Measurements from ENCODE around the gene COL17A1. TPM values are rescaled to one million over a fixed set of nuclear protein-coding genes. Genes with fewer than 3 reads are reported as not detected.

The COL17A1 gene
- total RNA-seq = 3.3 and 4.6 TPM in 2 replicates

GRCh38 chr10:104085801-104086400 lies at the start of gene COL17A1:
TSS of gene COL17A1 (minus strand) at chr10:104085880. CDS start at chr10:104080673, 5,207 bp downstream.

GRCh38 chr10:104121485-104122224 lies 36.0 kb upstream of the COL17A1 start, which contains the start of gene SFR1:
TSS of gene SFR1 (plus strand) at chr10:104122171. CDS start at chr10:104122184, 13 bp downstream.

Other genes starting within 250 kb of the COL17A1 start
- gene SH3PXD2A, start 230.3 kb downstream of the COL17A1 start, total RNA-seq = 4.5 and 4.9 TPM in 2 replicates
- gene STN1, start 167.7 kb downstream of the COL17A1 start, total RNA-seq = 30.7 and 30.9 TPM in 2 replicates
- gene SLK, start 118.7 kb downstream of the COL17A1 start, total RNA-seq = 46.0 and 46.5 TPM in 2 replicates
- 13.3 and 13.7 TPM in 2 replicates for gene SFR1, start 36.3 kb upstream of the COL17A1 start, total RNA-seq
- gene CFAP43, start 146.5 kb upstream of the COL17A1 start, total RNA-seq = 0.15 TPM in 1 of 2 replicates, not detected in the other
- gene GSTO1, start 169.0 kb upstream of the COL17A1 start, total RNA-seq = 454 and 515 TPM in 2 replicates
- gene GSTO2, start 183.3 kb upstream of the COL17A1 start, total RNA-seq = 0.30 and 0.33 TPM in 2 replicates